HG02610 (cell line): Measurements from ENCODE around the gene KCNG1.
"Not testable (repeated sequence)": the region's sequence is repeated elsewhere in the genome, so short reads cannot be mapped to it uniquely, and the experiment has no call there.

ENCODE experiments used
- ATAC-seq: cut with Tn5 transposase; IDR thresholded peaks from one replicate; pipeline ENCODE4 v1.9.1; 2021; ENCODE audit warnings: mild to moderate bottlenecking, moderate library complexity; ENCODE audit not compliant: unreplicated experiment

The KCNG1 gene, protein sequence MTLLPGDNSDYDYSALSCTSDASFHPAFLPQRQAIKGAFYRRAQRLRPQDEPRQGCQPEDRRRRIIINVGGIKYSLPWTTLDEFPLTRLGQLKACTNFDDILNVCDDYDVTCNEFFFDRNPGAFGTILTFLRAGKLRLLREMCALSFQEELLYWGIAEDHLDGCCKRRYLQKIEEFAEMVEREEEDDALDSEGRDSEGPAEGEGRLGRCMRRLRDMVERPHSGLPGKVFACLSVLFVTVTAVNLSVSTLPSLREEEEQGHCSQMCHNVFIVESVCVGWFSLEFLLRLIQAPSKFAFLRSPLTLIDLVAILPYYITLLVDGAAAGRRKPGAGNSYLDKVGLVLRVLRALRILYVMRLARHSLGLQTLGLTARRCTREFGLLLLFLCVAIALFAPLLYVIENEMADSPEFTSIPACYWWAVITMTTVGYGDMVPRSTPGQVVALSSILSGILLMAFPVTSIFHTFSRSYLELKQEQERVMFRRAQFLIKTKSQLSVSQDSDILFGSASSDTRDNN

DNA sequence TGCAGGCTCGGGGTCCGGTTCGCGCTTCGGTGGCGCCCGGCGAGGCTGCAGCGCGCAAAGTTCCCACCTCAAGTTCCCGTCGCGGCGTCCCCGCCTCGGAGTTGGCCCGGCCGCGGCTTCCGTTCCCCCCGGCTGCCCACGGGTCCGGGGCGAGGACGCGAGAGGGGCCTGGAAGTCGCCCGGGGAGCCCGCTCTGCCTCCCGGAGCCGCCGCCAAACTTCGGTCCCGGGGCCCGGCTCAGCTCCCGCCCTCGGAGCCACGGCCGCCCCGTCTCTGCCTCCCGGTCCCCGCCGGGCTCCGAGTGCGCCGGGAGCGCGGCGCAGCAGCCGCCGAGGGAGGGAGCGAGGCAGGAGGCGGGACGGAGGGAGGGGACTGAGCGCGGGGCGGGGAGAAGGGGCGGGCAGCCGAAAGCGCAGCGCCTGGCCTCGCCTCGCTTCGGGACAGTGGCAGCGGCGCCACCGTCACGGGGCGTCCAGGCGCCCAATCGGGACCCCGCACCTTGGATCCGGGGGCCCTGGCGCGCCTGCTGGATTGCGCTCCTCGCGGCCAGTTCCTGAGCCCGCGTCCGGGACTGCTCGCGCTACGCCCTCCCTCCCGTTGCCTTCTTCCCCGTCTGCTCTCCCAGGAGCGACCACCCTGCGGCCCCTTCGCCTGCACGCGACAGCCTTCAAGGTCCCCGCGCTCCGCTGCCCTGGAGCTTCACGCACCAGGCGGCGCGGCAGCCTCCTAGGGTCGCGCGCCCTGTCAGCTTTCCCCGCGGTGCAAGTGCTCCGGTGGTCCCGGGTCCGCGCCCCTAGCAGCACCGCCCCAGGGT is at the start of gene KCNG1:
KCNG1 (minus strand) TSS at position 305 of the 814 bp plus-strand sequence. CDS start 12,769 bp downstream, outside the sequence.
- ATAC-seq = no peak

DNA sequence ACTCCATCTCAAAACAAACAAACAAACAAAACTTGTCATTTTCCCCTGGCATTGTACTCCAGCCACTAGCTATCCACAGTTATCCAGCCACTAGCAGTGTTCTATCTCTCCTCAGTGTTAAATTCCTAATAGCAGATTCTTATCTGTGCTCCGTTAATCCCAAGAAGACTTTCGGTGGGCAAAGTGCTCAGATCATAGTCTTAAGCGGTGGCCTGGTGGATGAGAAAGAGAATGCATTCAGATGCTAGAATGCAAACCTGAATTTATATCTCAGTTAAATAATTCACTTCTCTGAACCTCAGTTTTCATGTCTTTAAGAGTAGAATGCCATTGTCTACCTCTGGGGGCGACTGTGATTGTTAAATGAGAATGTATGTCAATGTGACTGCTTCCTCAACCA is 47.7 kb upstream of the KCNG1 start:
- no peak for ATAC-seq

DNA sequence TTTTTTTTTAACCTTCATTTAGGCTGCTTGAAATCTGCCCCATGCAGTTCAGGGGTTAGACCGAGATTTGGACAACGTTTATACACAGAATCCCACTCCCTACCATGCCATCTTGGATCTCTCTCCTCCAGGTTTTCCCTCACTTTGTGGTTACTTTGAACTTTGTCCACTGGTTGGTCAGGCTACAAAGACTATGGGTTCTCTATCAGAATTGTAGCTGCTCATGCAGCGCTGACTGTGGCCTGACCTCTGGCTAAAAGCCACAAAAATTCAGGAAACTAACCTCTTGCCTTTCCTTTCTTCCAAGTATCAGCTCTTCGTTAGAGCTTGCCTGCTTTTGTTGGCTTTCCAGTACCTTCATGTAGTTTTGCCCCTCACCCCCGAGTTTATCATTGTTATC is 44.9 kb upstream of the KCNG1 start:
- no peak for ATAC-seq

DNA sequence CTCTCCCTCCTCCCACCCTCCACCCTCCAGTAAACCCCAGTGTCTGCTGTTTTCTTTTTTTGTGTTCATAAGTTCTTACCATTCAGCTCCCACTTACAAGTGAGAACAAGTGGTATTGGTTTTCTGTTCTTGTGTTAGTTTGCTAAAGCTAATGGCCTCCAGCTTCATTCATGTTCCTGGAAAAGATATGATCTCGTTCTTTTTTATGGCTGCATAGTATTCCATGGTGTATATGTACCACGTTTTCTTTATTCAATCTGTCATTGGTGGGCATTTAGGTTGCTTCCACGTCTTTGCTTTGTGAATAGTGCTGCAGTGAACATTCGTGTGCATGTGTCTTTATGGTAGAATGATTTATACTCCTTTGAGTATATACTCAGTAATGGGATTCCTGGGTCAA is 42.7 kb upstream of the KCNG1 start:
- no peak for ATAC-seq

DNA sequence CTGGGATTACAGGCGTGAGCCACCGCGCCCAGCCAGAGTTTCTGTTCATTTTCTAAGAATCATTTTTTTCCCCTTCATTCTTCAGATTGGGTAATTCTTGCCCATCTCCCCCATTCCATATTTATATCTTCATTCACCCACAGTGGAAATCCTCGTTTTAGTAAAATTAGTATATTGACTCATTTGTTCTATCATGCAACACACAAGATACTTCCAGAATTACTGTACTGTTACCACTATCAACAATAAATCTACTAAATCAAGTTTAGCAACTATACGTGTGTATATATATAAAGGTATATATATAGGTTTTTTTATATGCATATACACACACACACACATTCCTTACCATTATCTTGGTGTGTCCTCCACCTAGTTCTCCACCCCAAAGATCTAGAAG is 41.2 kb upstream of the KCNG1 start:
- ATAC-seq = no peak

DNA sequence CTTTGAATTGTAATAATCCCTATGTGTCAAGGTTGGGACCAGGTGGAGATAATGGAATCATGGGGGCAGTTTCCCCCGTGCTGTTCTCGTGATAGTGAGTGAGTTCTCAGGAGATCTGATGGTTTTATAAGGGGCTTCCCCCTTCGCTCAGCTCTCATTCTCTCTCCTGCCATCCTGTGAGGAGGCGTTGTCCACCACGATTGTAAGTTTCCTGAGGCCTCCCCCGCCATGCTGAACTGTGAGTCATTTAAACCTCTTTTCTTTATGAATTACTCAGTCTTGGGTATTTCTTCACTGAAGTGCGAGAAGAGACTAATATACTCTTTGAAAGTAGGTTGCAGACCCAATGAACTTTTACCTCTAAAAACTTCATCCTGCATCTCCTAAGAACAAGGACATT is 39.2 kb upstream of the KCNG1 start:
- no peak for ATAC-seq

DNA sequence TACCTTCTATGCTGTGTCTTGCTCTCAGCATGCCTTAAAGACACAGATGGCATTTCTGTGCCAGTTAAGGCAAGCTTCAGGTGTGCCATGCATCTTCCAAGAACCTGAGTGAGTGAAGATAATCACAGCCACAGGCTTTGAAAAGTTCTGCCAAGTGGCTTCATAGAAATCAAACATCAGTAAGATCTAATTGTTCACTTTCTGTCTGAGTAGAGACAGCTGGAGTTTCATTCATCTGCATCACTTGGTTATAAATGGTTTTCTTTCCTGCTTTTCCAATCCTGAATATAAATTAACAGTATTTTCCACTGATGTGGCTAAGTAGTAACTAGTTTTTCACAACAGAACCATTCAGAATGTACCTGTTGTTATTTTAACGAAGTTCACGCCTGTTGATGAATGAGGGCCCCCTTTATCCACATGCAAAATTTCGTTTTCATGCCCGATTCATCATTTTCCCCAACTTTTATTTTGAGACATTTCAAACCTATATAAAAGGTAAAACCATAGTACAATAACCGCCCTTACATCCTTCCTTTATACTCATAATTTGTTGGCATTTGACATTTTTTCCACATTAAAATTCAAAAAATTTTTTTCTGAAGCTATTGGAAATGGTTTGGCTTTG is 38.6 kb upstream of the KCNG1 start:
- no peak for ATAC-seq

DNA sequence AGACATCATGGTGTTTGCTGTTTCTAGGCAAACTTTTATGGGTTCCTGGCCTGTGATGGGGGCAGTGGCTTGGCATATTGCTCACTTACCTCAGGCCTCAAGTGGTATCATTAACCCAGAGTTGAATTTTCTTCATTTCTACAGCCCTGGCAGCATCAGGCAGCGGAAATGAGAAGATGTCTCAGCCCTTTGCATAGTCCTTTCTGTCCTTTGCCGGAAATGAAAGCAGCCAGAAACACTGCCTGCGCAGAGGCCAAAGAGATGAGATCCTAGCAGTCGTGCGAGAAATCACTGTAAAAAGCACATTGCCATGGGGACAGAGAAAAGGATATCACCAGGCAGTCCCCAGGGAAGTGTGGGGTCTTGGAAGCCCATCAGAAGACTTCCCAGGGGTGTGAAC is 37.4 kb upstream of the KCNG1 start:
- no peak for ATAC-seq

DNA sequence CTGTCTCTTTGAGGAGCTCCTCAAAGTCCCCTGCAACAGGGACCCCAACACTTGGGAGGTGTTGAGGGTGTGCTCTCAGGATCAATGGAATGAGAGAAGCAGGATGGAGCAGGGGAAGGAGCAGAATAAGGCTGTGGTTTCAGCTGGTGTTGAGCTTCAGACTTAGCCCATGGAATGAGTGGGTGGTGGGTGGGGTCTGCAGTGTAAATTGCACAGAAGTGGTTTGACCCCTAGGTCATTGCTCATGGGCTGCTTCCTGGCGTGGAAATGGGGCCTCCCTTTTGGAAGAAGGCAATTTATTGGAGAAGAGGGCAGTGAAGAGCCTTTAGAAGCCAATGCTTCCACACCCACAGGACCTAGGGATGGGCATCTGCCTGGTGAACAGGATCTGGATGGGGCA is 37.0 kb upstream of the KCNG1 start:
- ATAC-seq = no peak

DNA sequence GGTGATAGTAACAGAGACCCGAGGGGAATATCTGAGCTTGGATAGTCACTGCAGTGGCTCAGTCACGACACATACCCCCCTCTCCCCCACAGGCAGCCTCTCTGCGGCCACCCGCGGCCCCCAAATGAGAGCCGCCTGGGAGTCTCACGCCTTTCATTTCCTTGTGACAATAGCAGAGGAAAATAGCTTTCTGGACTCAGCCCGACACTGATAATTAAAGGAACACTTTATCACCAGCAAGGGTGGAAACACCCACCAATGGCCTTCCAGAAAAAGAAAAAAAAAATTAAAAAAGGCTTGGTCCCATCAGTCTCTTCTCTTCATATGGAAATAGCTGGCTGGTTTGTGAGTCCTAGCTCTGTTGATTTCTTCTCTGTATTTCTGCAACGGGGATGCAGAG is 35.1 kb upstream of the KCNG1 start:
- no peak for ATAC-seq

DNA sequence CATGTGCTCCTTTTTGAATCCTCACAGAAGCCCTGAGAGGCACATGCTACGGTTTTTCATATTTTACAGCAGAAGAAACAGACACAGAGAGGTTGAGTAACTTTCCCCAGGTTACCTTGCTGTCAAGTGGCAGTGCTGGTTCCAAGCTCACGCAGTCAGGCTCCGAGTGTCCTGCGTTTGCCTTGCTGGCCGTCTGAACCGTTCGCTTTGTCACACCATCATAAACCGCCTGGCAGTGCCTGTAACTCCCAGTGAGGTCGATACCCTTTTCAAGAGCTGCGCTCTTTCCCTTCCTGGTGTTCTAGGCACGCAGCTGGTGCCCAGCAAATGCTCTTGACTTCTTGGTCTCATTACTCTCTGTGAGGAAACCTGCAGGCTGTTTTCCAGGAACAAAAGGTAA is 31.3 kb upstream of the KCNG1 start:
- no peak for ATAC-seq

DNA sequence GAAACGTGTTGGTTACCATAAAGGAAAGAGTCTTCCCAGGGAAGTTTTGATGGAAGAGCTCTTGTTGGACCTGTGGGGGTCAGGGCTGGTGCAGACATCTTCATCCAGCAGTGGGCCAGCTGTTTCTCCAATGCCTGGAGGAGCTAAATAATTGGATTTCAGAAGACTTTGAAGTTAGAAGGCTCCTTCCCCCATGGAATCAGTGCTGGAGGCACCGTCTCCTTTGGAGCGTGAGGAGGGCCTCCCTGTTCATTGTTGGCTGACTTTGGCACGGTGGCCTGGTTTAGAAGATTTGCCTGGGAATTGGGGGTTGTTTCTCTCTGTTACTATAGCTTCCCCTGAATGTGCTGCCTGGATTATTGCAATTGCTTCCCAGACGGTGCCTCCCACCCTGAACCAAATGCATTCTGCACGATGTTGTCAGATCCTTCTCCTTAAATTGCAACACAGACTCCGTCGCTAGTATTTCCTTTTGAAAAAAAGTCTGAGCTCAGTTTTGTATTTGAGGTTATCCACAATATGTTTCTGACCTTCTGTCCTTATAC is 27.7 kb upstream of the KCNG1 start:
- no peak for ATAC-seq

DNA sequence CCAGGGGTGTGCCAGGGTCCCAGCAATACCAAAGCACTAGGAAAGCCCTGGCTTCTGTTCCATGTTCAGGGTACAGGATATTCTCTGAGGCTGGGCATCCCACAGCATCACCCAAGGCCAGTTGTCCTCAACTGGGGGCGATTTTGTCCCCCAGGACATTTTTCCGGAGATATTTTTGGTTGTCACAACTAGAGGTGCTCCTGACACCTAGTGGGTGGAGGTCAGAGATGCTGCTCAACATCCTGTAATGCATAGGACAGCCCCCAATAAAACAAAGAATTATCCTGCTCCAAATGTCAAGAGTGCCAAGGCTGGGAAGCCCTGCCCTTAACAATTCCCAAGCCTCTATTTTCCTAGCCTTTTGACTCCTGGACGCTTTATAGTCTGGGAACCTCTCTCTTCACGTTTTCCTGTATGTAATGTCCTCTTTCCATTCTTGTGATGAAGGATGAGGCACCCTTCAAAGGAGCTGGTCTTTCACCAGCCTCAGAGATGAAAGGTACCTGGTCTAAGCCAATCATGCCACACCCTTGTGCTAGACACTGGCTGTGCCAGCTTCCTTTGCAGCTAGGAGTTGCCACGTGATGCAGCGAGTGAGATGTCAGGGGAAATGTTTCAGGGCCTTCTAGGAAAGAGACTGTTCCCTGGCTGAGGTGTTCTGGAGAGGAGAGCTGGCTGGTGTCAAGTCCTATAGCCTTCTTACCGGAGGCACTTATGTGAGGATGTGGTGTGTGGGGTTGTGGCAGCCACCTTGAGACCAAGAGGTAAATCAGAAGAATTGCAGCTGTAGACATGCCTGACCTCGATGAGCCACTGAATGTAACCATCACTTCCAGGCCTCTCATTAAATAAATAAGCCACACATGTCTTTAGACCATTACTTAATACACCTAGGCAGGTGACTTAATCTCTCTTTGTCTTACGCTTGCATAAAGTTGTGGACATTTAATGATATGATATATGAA is 23.4 kb upstream of the KCNG1 start:
- ATAC-seq = no peak

DNA sequence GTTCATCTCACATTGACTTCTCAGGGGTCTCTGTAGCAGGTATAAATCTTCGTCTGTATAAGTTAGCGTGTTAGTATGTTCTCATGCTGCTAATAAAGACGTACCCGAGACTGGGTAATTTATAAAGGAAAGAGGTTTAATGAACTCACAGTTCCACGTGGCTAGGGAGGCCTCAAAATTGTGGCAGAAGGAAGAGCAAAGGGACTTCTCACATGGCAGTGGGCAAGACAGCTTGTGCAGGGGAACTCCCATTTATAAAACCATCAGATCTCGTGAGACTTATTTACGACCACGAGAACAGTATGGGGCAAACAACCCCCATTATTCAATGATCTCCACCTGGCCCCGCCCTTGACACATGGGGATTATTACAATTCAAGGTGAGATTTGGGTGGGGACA is 22.6 kb upstream of the KCNG1 start:
- not testable (repeated sequence) for ATAC-seq

DNA sequence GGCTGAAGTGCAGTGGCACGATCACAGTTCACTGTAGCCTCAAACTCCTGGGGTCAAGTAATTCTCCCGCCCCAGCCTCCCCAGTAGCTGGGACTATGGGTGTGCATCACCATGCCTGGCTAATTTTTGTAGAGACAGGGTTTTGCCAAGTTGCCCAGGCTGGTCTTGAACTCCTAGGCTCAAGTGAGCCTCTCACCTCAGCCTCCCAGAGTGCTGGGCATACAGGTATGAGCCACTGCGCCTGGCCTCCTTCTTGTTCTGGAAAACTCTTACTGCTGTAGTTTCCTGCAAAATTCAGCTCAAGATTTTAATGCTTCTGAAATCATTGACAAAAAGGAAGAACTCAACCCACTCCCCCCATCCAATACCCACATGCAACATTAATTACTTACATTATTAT is 21.9 kb upstream of the KCNG1 start:
- ATAC-seq = no peak

DNA sequence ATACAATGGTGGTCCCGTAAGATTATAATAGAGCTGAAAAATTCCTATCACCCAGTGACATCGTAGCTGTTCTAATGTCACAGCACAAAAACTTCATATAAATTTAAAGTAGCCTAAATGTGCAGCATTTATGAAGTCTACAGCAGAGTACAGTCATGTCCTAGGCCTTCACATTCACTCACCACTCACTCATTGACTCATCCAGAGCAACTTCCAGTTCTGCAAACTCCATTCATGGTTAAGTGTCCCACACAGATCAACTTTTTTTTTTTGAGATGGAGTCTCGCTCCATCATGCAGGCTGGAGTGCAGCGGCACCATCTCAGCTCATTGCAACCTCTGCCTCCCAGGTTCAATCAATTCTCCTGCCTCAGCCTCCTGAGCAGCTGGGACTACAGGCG is 20.9 kb upstream of the KCNG1 start:
- no peak for ATAC-seq

DNA sequence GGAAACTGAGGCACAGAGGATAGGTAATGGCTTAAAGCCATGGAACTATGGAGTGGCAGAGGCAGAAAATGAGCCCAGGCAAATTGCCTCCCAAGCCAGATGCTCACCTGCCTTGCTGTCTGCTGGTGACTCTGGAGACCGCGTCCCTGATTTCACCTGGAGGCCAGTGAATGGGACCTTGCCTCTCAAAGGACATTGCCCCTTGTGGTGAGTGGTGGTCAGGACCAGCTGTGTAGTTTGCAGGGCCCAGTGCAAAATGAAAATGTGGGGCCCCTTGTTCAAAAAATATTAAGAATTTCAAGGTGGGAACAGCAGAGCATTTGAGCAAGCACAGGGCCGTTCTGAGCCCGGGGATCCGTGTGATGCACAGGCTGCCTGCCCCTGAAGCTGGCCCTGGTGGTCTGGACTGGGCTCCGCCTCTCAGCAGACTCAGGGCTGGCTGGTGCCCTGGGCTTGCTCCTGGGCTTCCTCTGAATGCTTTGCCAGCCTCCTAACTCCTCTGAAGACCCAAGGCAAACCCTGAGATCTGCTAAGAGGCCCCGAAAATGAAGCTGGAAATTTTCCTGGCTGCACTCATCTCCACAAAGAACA is 19.8 kb upstream of the KCNG1 start:
- ATAC-seq = no peak

DNA sequence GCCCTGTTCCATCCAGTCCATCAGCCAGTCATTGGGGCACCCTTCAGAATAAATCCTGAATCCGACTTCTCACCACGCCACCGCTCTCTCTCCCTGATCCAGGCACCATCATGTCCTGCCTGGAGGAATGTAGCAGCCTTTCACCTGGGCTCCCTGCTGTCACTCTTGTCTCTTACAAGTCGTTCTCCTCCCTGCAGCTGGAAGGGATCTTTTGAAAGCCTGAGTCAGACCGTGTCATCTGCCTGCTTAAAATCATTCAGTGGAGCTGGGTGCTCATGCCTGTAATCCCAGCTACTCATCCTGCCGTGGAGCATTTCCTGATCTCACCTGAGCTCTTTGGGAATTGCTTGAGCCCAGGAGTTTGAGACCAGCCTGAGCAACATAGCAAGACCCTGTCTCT is 19.2 kb upstream of the KCNG1 start:
- no peak for ATAC-seq

DNA sequence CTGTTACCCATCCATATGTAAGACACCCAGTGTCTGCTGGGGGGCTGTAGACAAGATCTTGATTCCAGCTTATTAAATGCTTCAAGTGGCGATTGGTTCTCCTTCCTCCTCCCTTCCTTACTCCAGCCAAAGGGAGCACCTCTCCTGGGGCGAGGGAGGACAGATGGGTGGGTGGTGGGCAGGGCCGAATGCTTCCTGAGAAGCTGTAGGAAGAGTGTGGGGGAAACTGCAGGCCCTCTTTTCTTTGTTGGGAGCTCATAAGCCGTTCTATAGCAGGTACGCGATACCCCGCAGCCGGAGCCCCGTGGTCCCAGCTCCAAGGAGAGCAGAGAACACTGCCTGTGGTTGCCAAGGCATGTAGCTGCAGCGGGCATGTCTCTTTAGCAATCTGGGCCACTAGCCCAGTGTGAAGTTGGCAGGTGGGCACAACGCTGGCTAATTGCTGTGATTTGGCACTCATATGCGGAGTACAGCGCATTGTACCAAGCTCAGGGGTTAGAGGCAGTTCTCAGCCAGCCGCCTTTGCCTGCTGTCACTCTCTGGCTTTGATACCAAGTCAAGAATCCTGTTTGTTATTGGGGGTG is 14.7 kb upstream of the KCNG1 start:
- ATAC-seq = no peak
